GM06990 (cell line): ENCODE measurements around the gene GRIK4.
A peak's percentile ranks its signal among the peaks of the same experiment; 100 is the strongest.
"Not testable (repeated sequence)": the region's sequence is repeated elsewhere in the genome, so short reads cannot be mapped to it uniquely, and the experiment has no call there.

Experiments used
- DNase-seq: peaks from one replicate; pipeline ENCODE4 v3.0.0-alpha.2; 2011; ENCODE audit not compliant: insufficient read length; ENCODE audit errors: extremely low read depth
- H3K27me3 ChIP-seq: replicated peaks from 2 replicates; pipeline ENCODE4 v1.6.0; 2011; ENCODE audit warnings: low read length; ENCODE audit not compliant: control insufficient read depth, insufficient read depth
- H3K36me3 ChIP-seq: 2 replicates; pipeline ENCODE4 v1.5.1; 2011; ENCODE audit warnings: low read length; ENCODE audit not compliant: control insufficient read depth, insufficient read depth
- H3K4me3 ChIP-seq: replicated peaks from 2 replicates; pipeline ENCODE4 v1.5.1; 2011; ENCODE audit warnings: low read depth, mild to moderate bottlenecking, control low read depth, low read length
- CTCF ChIP-seq: IDR thresholded peaks from 2 replicates; pipeline ENCODE4 v1.5.1; 2011; ENCODE audit warnings: low read length, control low read depth, mild to moderate bottlenecking, inconsistent platforms; ENCODE audit not compliant: insufficient read depth, poor library complexity, severe bottlenecking

The GRIK4 gene

GRCh38 chr11:121023848-121024751 lies 512.6 kb downstream of the GRIK4 start, which contains the start of gene TBCEL:
TBCEL (plus strand) TSS chr11:121024102; CDS start chr11:121045691, 21,589 bp downstream.
- no peaks in the 10 kb centered on the region for H3K27me3 ChIP-seq
- no peaks in the 10 kb centered on the region for H3K36me3 ChIP-seq
- TF ChIP-seq CTCF: no peak

GRCh38 chr11:121024989-121025388 lies 513.4 kb downstream of the GRIK4 start:
- DNase-seq: no peak
- peak overlapping the region; percentile 87 for H3K4me3 ChIP-seq
- no peaks in the 10 kb centered on the region for H3K36me3 ChIP-seq
- TF ChIP-seq CTCF: no peak
- no peaks in the 10 kb centered on the region for H3K27me3 ChIP-seq

More at GRCh38 chr11:121023848-121024751, 512.6 kb downstream of the GRIK4 start, which contains the start of gene TBCEL:
- H3K4me3 ChIP-seq: peak within 1 kb of the TSS; percentile 87
- peak; percentile 89 for DNase-seq

GRCh38 chr11:121029153-121029552 lies 517.6 kb downstream of the GRIK4 start:
- no peaks in the 10 kb centered on the region for H3K36me3 ChIP-seq
- no peaks in the 10 kb centered on the region for H3K27me3 ChIP-seq
- no peak for DNase-seq
- no peak overlapping the region for H3K4me3 ChIP-seq
- TF ChIP-seq CTCF: no peak

- no peak overlapping the region for H3K4me3 ChIP-seq
- DNase-seq: no peak
- H3K36me3 ChIP-seq: no peaks in the 10 kb centered on the region
- TF ChIP-seq CTCF: no peak
- no peaks in the 10 kb centered on the region for H3K27me3 ChIP-seq
Observed at GRCh38 chr11:121029813-121030445, 518.4 kb downstream of the GRIK4 start.

- Histone ChIP-seq H3K36me3 (no peaks in the 10 kb centered on the region), H3K4me3 (no peak overlapping the region), H3K27me3 (no peaks in the 10 kb centered on the region)
- no peak for TF ChIP-seq CTCF
- no peak for DNase-seq
Observed at GRCh38 chr11:121031167-121031566, 519.6 kb downstream of the GRIK4 start.

- not testable (repeated sequence) for H3K27me3 ChIP-seq, DNase-seq
Observed at GRCh38 chr11:121031648-121032047, 520.1 kb downstream of the GRIK4 start.

More at GRCh38 chr11:121031648-121032047, 520.1 kb downstream of the GRIK4 start:
- not testable (repeated sequence) for H3K36me3 ChIP-seq, H3K4me3 ChIP-seq
